GM23248 (cell line): ENCODE results near the gene LIX1L. TPM values are rescaled to one million over a fixed set of nuclear protein-coding genes. Genes with fewer than 3 reads are reported as not detected.

Source experiments
- DNase-seq: peaks from one replicate; pipeline ENCODE4 v3.0.0-alpha.2; 2015
- H2AFZ ChIP-seq: fragments of 200-600 bp; sonication (generic); 2 replicates; pipeline ENCODE4 v1.6.1; 2016; ENCODE audit warnings: antibody characterized with exemption
- H3F3A ChIP-seq: fragments of 200-600 bp; sonication (generic); 2 replicates; pipeline ENCODE4 v1.6.1; 2016; ENCODE audit warnings: mild to moderate bottlenecking, antibody characterized with exemption, mixed run types; ENCODE audit not compliant: insufficient read depth
- H3K27ac ChIP-seq: fragments of 200-600 bp; sonication (generic); 2 replicates; pipeline ENCODE4 v1.5.1; 2016; ENCODE audit warnings: mild to moderate bottlenecking
- H3K27me3 ChIP-seq: fragments of 200-600 bp; sonication (generic); replicated peaks from 2 replicates; pipeline ENCODE4 v1.6.1; 2016; ENCODE audit warnings: mild to moderate bottlenecking; ENCODE audit not compliant: insufficient read depth
- H3K36me3 ChIP-seq: fragments of 200-600 bp; sonication (generic); 2 replicates; pipeline ENCODE4 v1.6.1; 2016; ENCODE audit warnings: low read depth, mild to moderate bottlenecking
- H3K4me1 ChIP-seq: fragments of 200-600 bp; sonication (generic); 2 replicates; pipeline ENCODE4 v1.6.1; 2016; ENCODE audit warnings: mild to moderate bottlenecking; ENCODE audit not compliant: insufficient read depth
- H3K4me2 ChIP-seq: fragments of 200-600 bp; sonication (generic); one replicate; pipeline ENCODE4 v1.6.1; 2016; ENCODE audit warnings: mild to moderate bottlenecking; ENCODE audit not compliant: unreplicated experiment
- H3K4me3 ChIP-seq: fragments of 200-600 bp; sonication (generic); 2 replicates; pipeline ENCODE4 v1.5.1; 2016; ENCODE audit warnings: mild to moderate bottlenecking
- H3K79me2 ChIP-seq: fragments of 200-600 bp; sonication (generic); 2 replicates; pipeline ENCODE4 v1.6.1; 2016; ENCODE audit warnings: mild to moderate bottlenecking; ENCODE audit not compliant: insufficient read depth
- H3K9ac ChIP-seq: fragments of 200-600 bp; sonication (generic); 2 replicates; pipeline ENCODE4 v1.6.1; 2016; ENCODE audit warnings: mild to moderate bottlenecking
- H3K9me2 ChIP-seq: fragments of 200-600 bp; sonication (generic); 2 replicates; pipeline ENCODE4 v1.6.1; 2016; ENCODE audit warnings: mixed run types, mild to moderate bottlenecking, moderate library complexity; ENCODE audit not compliant: insufficient read depth
- H3K9me3 ChIP-seq: fragments of 200-600 bp; sonication (generic); one replicate; pipeline ENCODE4 v1.6.1; 2017; ENCODE audit warnings: low read depth
- H4K20me1 ChIP-seq: fragments of 200-600 bp; sonication (generic); 2 replicates; pipeline ENCODE4 v1.6.0; 2016; ENCODE audit not compliant: insufficient read depth
- EZH2 ChIP-seq: fragments of 200-600 bp; sonication (generic); IDR thresholded peaks from 2 replicates; pipeline ENCODE4 v1.6.1; 2018; ENCODE audit warnings: antibody characterized with exemption, mild to moderate bottlenecking; ENCODE audit not compliant: insufficient read depth, poor library complexity, severe bottlenecking
- EZH2phosphoT487 ChIP-seq: fragments of 200-600 bp; sonication (generic); IDR thresholded peaks from 2 replicates; pipeline ENCODE4 v1.6.1; 2018; ENCODE audit warnings: antibody characterized with exemption, moderate library complexity, mild to moderate bottlenecking, low read depth; ENCODE audit not compliant: insufficient read depth
- WGBS, 2 experiments: methylation state at CpG; one replicate each; pipeline ENCODE4 v1.1.6; 2015 to 2017; ENCODE audit warnings: low lambda C conversion rate in 2 of 2, low coverage in 1 of 2; ENCODE audit errors: missing lambda C conversion rate in 2 of 2; 5-methylcytosine and 5-hydroxymethylcytosine counted together
- in situ Hi-C: fragments of 300-500 bp; cut with MboI; formaldehyde crosslinking; loops from 2 replicates; pipeline ENCODE4 v1.15.0; 2020
- polyA plus RNA-seq: library from polyadenylated mRNA; unstranded; fragments of >200 nt; fragmentation: Nextera tagmentation; extraction: Ambion mirVana; gene quantifications from 2 replicates; pipeline ENCODE4 v1.2.1, GENCODE V29; 2016
- total RNA-seq: library from RNA; depleted of rRNA; stranded (reverse); fragments of >200 nt; shearing (Covaris generic); gene quantifications from 2 replicates; pipeline ENCODE4 v1.2.3, GENCODE V29; 2014

The LIX1L gene
- total and polyA plus RNA-seq, 2 experiments from 2014 or later: 18.3 to 36.5 TPM

DNA sequence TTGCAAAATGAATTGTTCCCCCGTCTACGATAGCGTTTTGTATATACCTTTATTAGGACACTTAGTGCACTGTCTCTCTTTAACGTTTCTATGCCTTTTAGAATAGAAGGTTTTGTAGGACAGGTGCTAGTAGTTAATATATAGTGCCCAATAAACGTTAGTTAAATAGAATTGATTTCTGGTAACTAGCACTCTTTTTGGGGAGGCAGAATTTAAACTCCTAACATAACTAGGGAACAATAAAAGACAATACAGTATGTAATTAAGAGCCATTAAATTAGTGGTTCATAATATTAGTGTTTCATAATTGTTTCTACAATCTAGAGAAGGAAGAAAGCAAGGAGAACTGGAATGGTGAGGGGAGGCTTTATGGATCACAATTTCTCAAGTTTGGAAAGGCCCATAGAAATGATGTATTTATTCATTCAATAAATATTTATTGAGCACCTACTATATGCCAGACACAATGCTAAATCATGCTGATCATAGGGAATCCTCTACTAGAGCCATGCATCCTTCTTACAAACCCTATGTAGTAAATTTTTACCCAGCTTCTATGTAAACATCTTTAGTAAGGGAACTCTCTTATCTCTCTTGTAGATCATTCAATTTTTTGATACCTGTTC lies 7.4 kb upstream of the LIX1L start:
- H3K27ac ChIP-seq: no peak overlapping the region
- in situ Hi-C loops: no loop called here
- WGBS, 2 experiments: 1% methylated on average over 5 of the region's 5 CpGs
- peaks cover 30% of the 10 kb centered on the region for H3F3A ChIP-seq
- peak overlapping the region; percentile 97 for H3K4me2 ChIP-seq
- H4K20me1 ChIP-seq: no peaks in the 10 kb centered on the region
- H3K9ac ChIP-seq: peak overlapping the region; percentile 78
- H3K4me3 ChIP-seq: peak overlapping the region; percentile 92
- DNase-seq: no peak
- H3K9me2 ChIP-seq: no peaks in the 10 kb centered on the region
- no peaks in the 10 kb centered on the region for H3K9me3 ChIP-seq
- H3K4me1 ChIP-seq: peaks cover 23% of the 10 kb centered on the region
- peak overlapping the region; percentile 87 for H2AFZ ChIP-seq
- no peak for TF ChIP-seq EZH2
- no peak for TF ChIP-seq EZH2phosphoT487
- peaks cover 7% of the 10 kb centered on the region; the same call in 1 of the 2 replicates for H3K79me2 ChIP-seq
- H3K27me3 ChIP-seq: no peaks in the 10 kb centered on the region
- H3K36me3 ChIP-seq: no peaks in the 10 kb centered on the region

DNA sequence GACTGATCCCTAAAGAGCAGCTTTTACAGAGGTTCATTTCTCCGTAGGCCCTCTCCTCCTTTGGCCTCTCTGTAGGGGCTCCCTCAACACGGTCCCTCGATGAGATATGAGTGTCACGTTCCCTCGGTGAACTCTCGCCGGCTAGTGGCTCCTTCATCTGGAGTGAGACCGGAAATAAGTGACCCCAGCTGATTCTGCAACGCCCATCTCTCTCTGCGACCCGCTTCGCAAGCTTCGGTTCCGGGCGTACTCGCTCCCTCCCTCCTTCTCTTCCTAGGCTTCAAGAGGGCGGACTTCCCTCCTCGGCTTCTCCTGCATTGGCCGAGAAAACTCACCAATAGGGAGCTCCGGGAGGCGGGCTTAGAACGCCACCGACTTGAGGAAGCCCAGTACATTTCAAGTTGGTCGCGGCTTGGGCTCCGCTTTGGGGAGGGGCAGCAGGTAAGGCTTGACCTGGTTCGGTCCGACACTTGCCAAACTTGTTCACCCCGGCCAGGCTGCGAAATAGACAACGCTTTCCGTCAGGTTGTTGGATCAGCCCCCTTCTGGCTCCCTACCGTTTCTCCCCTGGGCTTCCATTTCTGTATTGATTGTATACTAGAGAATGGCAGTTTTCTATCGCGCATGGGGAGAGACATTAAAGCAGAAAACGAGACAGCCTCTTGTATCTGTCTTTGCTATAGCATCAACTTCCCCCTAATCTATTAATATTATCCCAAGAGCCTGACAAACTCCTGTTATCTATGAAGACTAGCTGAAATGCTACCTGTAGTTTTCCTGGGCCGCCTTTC lies 6.7 kb upstream of the LIX1L start, which contains the start of the genes ANKRD34A and POLR3GL:
TSS of gene ANKRD34A (minus strand) at position 248 of the 791 bp plus-strand sequence. CDS start 2,816 bp downstream, outside the sequence.
TSS of gene POLR3GL (plus strand) at position 363 of the 791 bp plus-strand sequence. CDS start 10,176 bp downstream, outside the sequence.
- H3K36me3 ChIP-seq: no peaks in the 10 kb centered on the region
- peak within 1 kb of the TSS; percentile 78 for H3K9ac ChIP-seq
- H3K4me2 ChIP-seq: peak within 1 kb of the TSS; percentile 97
- H3K4me1 ChIP-seq: peaks cover 23% of the 10 kb centered on the region
- no peaks in the 10 kb centered on the region for H3K9me2 ChIP-seq
- no peaks in the 10 kb centered on the region for H3K9me3 ChIP-seq
- no peaks in the 10 kb centered on the region for H4K20me1 ChIP-seq
- H3F3A ChIP-seq: peaks cover 35% of the 10 kb centered on the region
- no peaks in the 10 kb centered on the region for H3K27me3 ChIP-seq
- H3K27ac ChIP-seq: peak within 1 kb of the TSS; percentile 69
- TF ChIP-seq EZH2: no peak
- no peak for TF ChIP-seq EZH2phosphoT487
- H2AFZ ChIP-seq: peak within 1 kb of the TSS; percentile 87
- 2% methylated on average over 37 of the region's 37 CpGs for WGBS, 2 experiments
- peak; percentile 96 for DNase-seq
- H3K4me3 ChIP-seq: peak within 1 kb of the TSS; percentile 92
- H3K79me2 ChIP-seq: peaks cover 7% of the 10 kb centered on the region; the same call in 1 of the 2 replicates
- in situ Hi-C loops: no loop called here

DNA sequence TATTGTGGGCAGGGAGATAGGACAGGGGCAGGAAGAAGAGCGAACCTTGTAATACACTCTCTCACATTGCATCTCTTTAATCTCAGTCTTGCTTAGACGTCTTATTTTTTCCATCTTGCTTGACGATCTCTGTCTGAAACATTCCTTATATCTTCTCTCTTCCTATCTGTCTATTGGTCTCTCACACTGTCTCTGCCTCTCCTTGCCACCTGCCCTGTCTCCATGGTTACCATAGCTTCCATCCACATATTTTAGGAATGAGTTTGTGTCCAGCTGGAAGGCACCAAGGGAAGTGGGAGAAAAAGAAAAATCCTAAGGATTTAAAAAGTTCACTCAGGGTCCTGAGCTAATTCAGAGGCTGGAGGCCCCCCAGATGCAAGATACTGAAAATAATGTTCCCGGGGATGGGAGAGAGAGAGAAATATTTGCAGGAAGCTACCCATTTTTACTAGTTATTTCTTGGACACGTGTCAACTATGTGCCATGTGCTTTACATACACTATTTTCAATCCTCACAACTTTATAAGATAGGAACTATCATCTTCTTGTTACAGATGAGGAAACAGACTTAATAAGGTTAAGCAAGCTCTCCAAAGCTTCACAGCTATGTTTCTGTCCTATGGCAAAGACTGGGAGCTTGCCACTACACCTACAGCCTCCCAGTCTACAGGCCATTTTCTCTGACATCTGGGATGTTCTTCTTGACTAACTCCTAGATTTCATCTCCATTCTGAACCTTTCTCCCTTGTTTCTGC lies 5.6 kb upstream of the LIX1L start:
- Histone ChIP-seq H3F3A (peaks cover 41% of the 10 kb centered on the region), H3K79me2 (peaks cover 7% of the 10 kb centered on the region; the same call in 1 of the 2 replicates), H3K27me3 (no peaks in the 10 kb centered on the region), H2AFZ (peak overlapping the region; percentile 87), H4K20me1 (no peaks in the 10 kb centered on the region), H3K4me1 (peaks cover 17% of the 10 kb centered on the region), H3K9me2 (no peaks in the 10 kb centered on the region), H3K4me2 (peak overlapping the region; percentile 97), H3K27ac (peak overlapping the region; percentile 69), H3K9me3 (no peaks in the 10 kb centered on the region), H3K36me3 (no peaks in the 10 kb centered on the region), H3K4me3 (peak overlapping the region; percentile 92), H3K9ac (peak overlapping the region; percentile 78)
- TF ChIP-seq EZH2phosphoT487 (no peak), EZH2 (no peak)
- in situ Hi-C loops: no loop called here
- WGBS, 2 experiments: 6% methylated on average over 5 of the region's 5 CpGs
- peak; percentile 61 for DNase-seq
